HG02840 (cell line): ENCODE measurements around the gene LAMTOR2.
"Not testable (repeated sequence)": the region's sequence is repeated elsewhere in the genome, so short reads cannot be mapped to it uniquely, and the experiment has no call there.

Experiments used
- ATAC-seq: cut with Tn5 transposase; IDR thresholded peaks from one replicate; pipeline ENCODE4 v1.9.1; 2021; ENCODE audit warnings: mild to moderate bottlenecking, moderate library complexity, moderate number of reproducible peaks; ENCODE audit not compliant: unreplicated experiment, low FRiP score

LAMTOR2 gene

GRCh38 chr1:156051011-156051725 lies 3.4 kb upstream of the LAMTOR2 start:
- no peak for ATAC-seq

- ATAC-seq: no peak
These were observed 1.5 kb upstream of the LAMTOR2 start for GRCh38 chr1:156052862-156053767.

GRCh38 chr1:156053768-156054499 lies 648 bp upstream of the LAMTOR2 start, which contains the start of gene UBQLN4:
Gene UBQLN4, minus strand, starts transcription at chr1:156053798. Its CDS starts 97 bp downstream, at chr1:156053701.
- no peak for ATAC-seq

- ATAC-seq: no peak
These were observed 883 bp downstream of the LAMTOR2 start for GRCh38 chr1:156055281-156056048.

- ATAC-seq: no peak
These were observed 1.8 kb downstream of the LAMTOR2 start for GRCh38 chr1:156056326-156056849.

- ATAC-seq: no peak
These were observed 6.5 kb downstream of the LAMTOR2 start, which contains the start of gene RAB25 for GRCh38 chr1:156060937-156061636. Gene RAB25, plus strand, starts transcription at chr1:156061160. Its CDS starts 241 bp downstream, at chr1:156061401.

GRCh38 chr1:156062189-156062588 lies 7.6 kb downstream of the LAMTOR2 start:
- no peak for ATAC-seq

GRCh38 chr1:156063997-156064285 lies 9.4 kb downstream of the LAMTOR2 start:
- ATAC-seq: no peak

- ATAC-seq: no peak
These were observed 10.0 kb downstream of the LAMTOR2 start for GRCh38 chr1:156064615-156065014.

- no peak for ATAC-seq
These were observed 10.6 kb downstream of the LAMTOR2 start for GRCh38 chr1:156065212-156065611.

GRCh38 chr1:156065871-156066270 lies 11.3 kb downstream of the LAMTOR2 start:
- ATAC-seq: no peak

GRCh38 chr1:156067262-156067661 lies 12.7 kb downstream of the LAMTOR2 start:
- ATAC-seq: no peak

- no peak for ATAC-seq
These were observed 15.2 kb downstream of the LAMTOR2 start for GRCh38 chr1:156069490-156070455.

GRCh38 chr1:156070548-156070947 lies 16.0 kb downstream of the LAMTOR2 start:
- no peak for ATAC-seq

- ATAC-seq: not testable (repeated sequence)
These were observed 16.8 kb downstream of the LAMTOR2 start for GRCh38 chr1:156071332-156071816.

GRCh38 chr1:156072251-156072650 lies 17.7 kb downstream of the LAMTOR2 start:
- ATAC-seq: no peak

- ATAC-seq: no peak
These were observed 18.6 kb downstream of the LAMTOR2 start for GRCh38 chr1:156073110-156073687.

GRCh38 chr1:156073740-156074139 lies 19.2 kb downstream of the LAMTOR2 start:
- no peak for ATAC-seq
